Lung (tissue), 12 donors: ENCODE measurements around the gene FABP2. TPM values are rescaled to one million over a fixed set of nuclear protein-coding genes. Genes with fewer than 3 reads are reported as not detected.
"Not testable (repeated sequence)": the region's sequence is repeated elsewhere in the genome, so short reads cannot be mapped to it uniquely, and the experiment has no call there.

Source experiments
- ATAC-seq: fragments of 200-7000 bp; cut with Tn5 transposase; one replicate; pipeline ENCODE4 v1.9.1; 2020; ENCODE audit warnings: moderate number of reproducible peaks; ENCODE audit not compliant: insufficient read depth, low FRiP score
- DNase-seq, 3 donors: peaks; one replicate each; pipeline ENCODE4 v3.0.0-alpha.2; 2013 to 2017
- H3K27ac ChIP-seq, 2 donors: one replicate each; pipeline ENCODE4 v1.5.1; 2013; ENCODE audit warnings: mild to moderate bottlenecking in 2 of 2, moderate library complexity in 2 of 2, control low read depth in 1 of 2, inconsistent platforms in 1 of 2, low read depth in 1 of 2, low read length in 1 of 2
- H3K27me3 ChIP-seq, 3 donors: one replicate each; pipeline ENCODE4 v1.5.1; 2013; ENCODE audit warnings: low read length in 2 of 3; ENCODE audit not compliant: control insufficient read depth in 3 of 3, insufficient read depth in 3 of 3
- H3K36me3 ChIP-seq, 4 donors: one replicate each; pipeline ENCODE4 v1.5.1; 2013; ENCODE audit warnings: low read length in 4 of 4, mild to moderate bottlenecking in 1 of 4, moderate library complexity in 1 of 4; ENCODE audit not compliant: control insufficient read depth in 4 of 4, insufficient read depth in 4 of 4
- H3K4me1 ChIP-seq, 5 donors: one replicate each; pipeline ENCODE4 v1.5.1; 2013; ENCODE audit warnings: low read length in 5 of 5, mild to moderate bottlenecking in 2 of 5, moderate library complexity in 1 of 5; ENCODE audit not compliant: control insufficient read depth in 5 of 5, insufficient read depth in 5 of 5
- H3K4me3 ChIP-seq: one replicate; pipeline ENCODE4 v1.5.1; 2013; ENCODE audit warnings: mild to moderate bottlenecking, control low read depth, moderate library complexity
- H3K9ac ChIP-seq, 2 donors: one replicate each; pipeline ENCODE4 v1.5.1; 2013; ENCODE audit warnings: low read length in 2 of 2, control low read depth in 1 of 2; ENCODE audit not compliant: insufficient read depth in 1 of 2
- H3K9me3 ChIP-seq, 4 donors: one replicate each; pipeline ENCODE4 v1.5.1; 2013; ENCODE audit warnings: low read length in 3 of 4, mild to moderate bottlenecking in 1 of 4, moderate library complexity in 1 of 4; ENCODE audit not compliant: control insufficient read depth in 4 of 4, insufficient read depth in 3 of 4
- CTCF ChIP-seq: IDR thresholded peaks from 2 replicates; pipeline ENCODE4 v1.5.1; 2012; ENCODE audit warnings: mild to moderate bottlenecking; ENCODE audit errors: control extremely low read depth, extremely low read depth
- WGBS, 2 donors: extraction: QIAGEN DNeasy Blood & Tissue Kit; methylation state at CpG; one replicate each; pipeline ENCODE4 v1.1.7; 2013; 5-methylcytosine and 5-hydroxymethylcytosine counted together
- polyA plus RNA-seq, 2 donors: library from polyadenylated mRNA; stranded (reverse); fragments of 200-250 nt; gene quantifications; one replicate each; pipeline ENCODE4 v1.2.1, GENCODE V29; 2013
- total RNA-seq, 2 donors: library from RNA; depleted of rRNA in 1 of 2; stranded (reverse); fragments of >200 nt in 1 of 2; gene quantifications; one replicate each; pipeline ENCODE4 v1.2.1, GENCODE V29; 2014 to 2021
- donor health status: control.
- donor health status: control.
- donor health status: Bipolar disorder and iron deficiency.
- donor health status: healthy.
- donor health status: DM: yes; HTN: yes; CAD: no.

Gene FABP2
- total and polyA plus RNA-seq, 4 donors, result not detected

DNA sequence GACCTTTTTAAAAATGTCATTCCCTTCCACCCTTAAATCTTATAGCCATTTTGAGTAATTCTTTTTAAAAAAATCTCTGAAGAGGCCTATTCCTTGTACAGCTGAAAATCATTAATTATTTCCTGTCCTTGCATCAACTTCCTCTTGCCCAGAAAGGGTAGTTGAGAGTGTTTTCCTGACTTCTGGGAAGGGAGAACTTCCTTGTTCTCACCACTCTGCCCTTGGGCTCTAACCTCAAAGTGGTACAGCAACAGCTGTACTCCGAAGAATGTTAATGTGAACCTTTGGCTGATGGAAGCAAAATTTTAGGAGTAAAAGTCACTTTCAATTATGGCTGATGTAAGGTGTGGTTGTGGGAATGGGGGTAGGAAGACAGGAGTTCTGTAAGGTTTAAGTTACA lies 15.1 kb upstream of the FABP2 start:
- Histone ChIP-seq H3K9ac (no peak overlapping the region), H3K36me3 (no peaks in the 10 kb centered on the region), H3K9me3 (no peaks in the 10 kb centered on the region), H3K27ac (no peak overlapping the region), H3K27me3 (no peaks in the 10 kb centered on the region), H3K4me3 (no peak overlapping the region), H3K4me1 (peaks cover 0 to 2% (median 0%) of the 10 kb centered on the region in 5 donors)
- no peak for TF ChIP-seq CTCF
- DNase-seq, result no peak
- WGBS, 2 donors, result 11 to 13% methylated on average over 1 of the region's 1 CpG
- ATAC-seq, result peak; percentile 89

GRCh38 chr4:119336332-119336979 lies 14.5 kb upstream of the FABP2 start:
- not testable (repeated sequence) for H3K9ac ChIP-seq, DNase-seq, H3K4me3 ChIP-seq, H3K9me3 ChIP-seq, H3K36me3 ChIP-seq, H3K27ac ChIP-seq, H3K27me3 ChIP-seq, H3K4me1 ChIP-seq
- ATAC-seq, result peak; percentile 69
- 80 to 85% methylated on average over 3 of the region's 4 CpGs for WGBS, 2 donors

DNA sequence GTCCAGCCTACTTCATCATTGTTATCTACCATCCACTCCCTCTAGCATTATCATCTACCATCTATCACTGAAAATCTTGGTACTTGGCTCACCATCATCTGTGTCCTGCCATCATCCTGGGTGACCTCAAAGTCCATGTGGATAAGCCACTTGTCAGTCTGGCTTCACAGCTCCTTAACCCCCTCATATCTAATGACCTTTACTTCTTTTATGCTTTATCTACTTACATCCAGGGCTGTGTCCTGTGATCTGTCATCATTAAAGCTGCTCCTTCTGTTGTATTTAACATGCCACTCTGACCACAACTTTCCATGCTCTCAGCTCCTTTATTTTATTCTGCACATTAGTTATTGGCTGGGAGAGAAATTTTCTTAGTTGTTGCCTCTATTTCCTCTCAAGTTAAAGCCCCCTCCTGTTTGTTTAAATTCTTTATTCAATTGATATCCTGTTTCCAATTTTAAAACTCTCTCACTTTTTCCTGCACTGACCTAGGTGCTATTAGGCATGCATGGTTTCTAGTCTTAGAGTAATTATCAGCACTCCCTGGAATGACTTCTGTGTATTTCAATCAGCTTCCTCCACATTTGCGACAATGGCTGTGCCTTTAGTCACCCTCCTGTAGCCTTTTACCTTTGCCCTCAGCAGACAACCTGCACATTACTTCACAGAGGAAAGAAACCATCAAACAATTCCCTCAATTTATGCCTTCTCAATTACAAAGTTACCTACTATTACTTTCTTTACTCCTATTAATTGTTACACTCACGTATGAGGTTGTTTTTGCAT lies 8.1 kb upstream of the FABP2 start:
- H3K27ac ChIP-seq, result no peak overlapping the region
- H3K9ac ChIP-seq, result no peak overlapping the region
- no peaks in the 10 kb centered on the region for H3K36me3 ChIP-seq
- H3K4me1 ChIP-seq, result peaks cover 0 to 6% (median 0%) of the 10 kb centered on the region in 5 donors
- ATAC-seq, result no peak
- H3K9me3 ChIP-seq, result no peaks in the 10 kb centered on the region
- DNase-seq, result peak in 1 of 3 donors; percentile 6
- H3K27me3 ChIP-seq, result no peaks in the 10 kb centered on the region
- no peak overlapping the region for H3K4me3 ChIP-seq
- TF ChIP-seq CTCF, result no peak
- WGBS, 2 donors, result 64 to 67% methylated on average over 2 of the region's 2 CpGs

DNA sequence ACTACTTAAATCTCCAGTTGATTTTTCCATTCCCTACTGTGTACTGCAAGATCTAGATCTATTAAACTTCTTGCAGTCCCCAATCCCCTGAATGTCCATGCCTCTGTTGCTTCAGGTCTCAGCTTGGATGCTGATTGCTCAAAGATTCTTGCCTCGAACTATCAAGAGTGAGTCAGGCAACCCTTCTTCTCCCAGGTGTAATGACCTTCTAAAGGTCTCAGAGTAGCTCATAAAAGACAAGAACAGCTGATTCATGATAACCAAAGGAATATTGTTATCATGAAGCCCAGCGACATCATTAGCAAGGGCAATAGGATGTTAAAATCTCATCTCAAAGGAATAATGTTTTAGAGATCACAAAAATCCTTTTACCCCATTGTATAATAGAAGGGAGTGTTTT lies 6.8 kb upstream of the FABP2 start:
- no peak overlapping the region for H3K9ac ChIP-seq
- no peaks in the 10 kb centered on the region for H3K36me3 ChIP-seq
- ATAC-seq (no peak), DNase-seq (no peak)
- TF ChIP-seq CTCF, result no peak
- no peaks in the 10 kb centered on the region for H3K9me3 ChIP-seq
- WGBS, 2 donors, result 85 to 99% methylated on average over 2 of the region's 2 CpGs
- H3K4me1 ChIP-seq, result peaks cover 0 to 6% (median 0%) of the 10 kb centered on the region in 5 donors
- no peaks in the 10 kb centered on the region for H3K27me3 ChIP-seq
- no peak overlapping the region for H3K4me3 ChIP-seq
- no peak overlapping the region for H3K27ac ChIP-seq
